Measurements from ENCODE around the gene RPH3AL. TPM values are rescaled to one million over a fixed set of nuclear protein-coding genes. Genes with fewer than 3 reads are reported as not detected.

RPH3AL gene
- total RNA-seq, 1 donor from 2014 or later, result 16.9 TPM

- Mint-ChIP-seq H3K4me3 (peak overlapping the region; percentile 47), H3K27me3 (ENCODE audit: low read depth) (no peaks in the 10 kb centered on the region), H3K9me3 (no peaks in the 10 kb centered on the region), H3K4me1 (peaks cover 53% of the 10 kb centered on the region), H3K36me3 (peaks cover 4% of the 10 kb centered on the region), H3K27ac (peak overlapping the region; percentile 94)
- no peak for DNase-seq (ENCODE audit: low spot score in 2 of 2, unreplicated experiment in 2 of 2)
- TF ChIP-seq CTCF (IDR thresholded peaks at IDR 0.05; ENCODE audit: unreplicated experiment), result no peak
Observed at GRCh38 chr17:351875-352420, 659 bp downstream of the RPH3AL start.

GRCh38 chr17:351449-351738 lies 1.2 kb downstream of the RPH3AL start:
- no peak for TF ChIP-seq CTCF (IDR thresholded peaks at IDR 0.05; ENCODE audit: unreplicated experiment)
- H3K27ac Mint-ChIP-seq, result peak overlapping the region; percentile 64

GRCh38 chr17:350706-351448 lies 1.7 kb downstream of the RPH3AL start:
- peaks cover 53% of the 10 kb centered on the region for H3K4me1 Mint-ChIP-seq
- H3K4me3 Mint-ChIP-seq, result no peak overlapping the region
- no peak for TF ChIP-seq CTCF (IDR thresholded peaks at IDR 0.05; ENCODE audit: unreplicated experiment)
- H3K27me3 Mint-ChIP-seq (ENCODE audit: low read depth), result no peaks in the 10 kb centered on the region
- no peaks in the 10 kb centered on the region for H3K36me3 Mint-ChIP-seq
- peak overlapping the region; percentile 64 for H3K27ac Mint-ChIP-seq
- H3K9me3 Mint-ChIP-seq, result no peaks in the 10 kb centered on the region
- DNase-seq (ENCODE audit: low spot score in 2 of 2, unreplicated experiment in 2 of 2), result no peak

More at GRCh38 chr17:351449-351738, 1.2 kb downstream of the RPH3AL start:
- Mint-ChIP-seq H3K9me3 (no peaks in the 10 kb centered on the region), H3K27me3 (ENCODE audit: low read depth) (no peaks in the 10 kb centered on the region), H3K36me3 (peaks cover under 1% of the 10 kb centered on the region), H3K4me1 (peaks cover 53% of the 10 kb centered on the region), H3K4me3 (no peak overlapping the region)
- DNase-seq (ENCODE audit: low spot score in 2 of 2, unreplicated experiment in 2 of 2), result no peak

GRCh38 chr17:349666-350065 lies 2.9 kb downstream of the RPH3AL start:
- Mint-ChIP-seq H3K4me3 (no peak overlapping the region), H3K27ac (peak overlapping the region; percentile 35), H3K27me3 (ENCODE audit: low read depth) (no peaks in the 10 kb centered on the region), H3K9me3 (no peaks in the 10 kb centered on the region), H3K4me1 (peaks cover 50% of the 10 kb centered on the region), H3K36me3 (no peaks in the 10 kb centered on the region)
- no peak for TF ChIP-seq CTCF (IDR thresholded peaks at IDR 0.05; ENCODE audit: unreplicated experiment)
- no peak for DNase-seq (ENCODE audit: low spot score in 2 of 2, unreplicated experiment in 2 of 2)

- no peak for DNase-seq (ENCODE audit: low spot score in 2 of 2, unreplicated experiment in 2 of 2)
- no peak for TF ChIP-seq CTCF (IDR thresholded peaks at IDR 0.05; ENCODE audit: unreplicated experiment)
- no peaks in the 10 kb centered on the region for H3K36me3 Mint-ChIP-seq
- peaks cover 8% of the 10 kb centered on the region for H3K9me3 Mint-ChIP-seq
- H3K4me1 Mint-ChIP-seq, result peaks cover 45% of the 10 kb centered on the region
- no peaks in the 10 kb centered on the region for H3K27me3 Mint-ChIP-seq (ENCODE audit: low read depth)
- H3K4me3 Mint-ChIP-seq, result no peak overlapping the region
- no peak overlapping the region for H3K27ac Mint-ChIP-seq
Observed at GRCh38 chr17:348692-349425, 3.7 kb downstream of the RPH3AL start.

Measured in mesothelial cell of epicardium (in vitro differentiated cells).